Loucy (cell line): ENCODE data around the gene CFAP54.

Source experiments
- H2AFZ ChIP-seq: fragments of 200-600 bp; sonication (generic); 2 replicates; pipeline ENCODE4 v1.6.0; 2016; ENCODE audit warnings: antibody characterized with exemption, mild to moderate bottlenecking, low read length, moderate library complexity
- H3F3A ChIP-seq: fragments of 200-600 bp; 2 replicates; pipeline ENCODE4 v1.6.0; 2016; ENCODE audit warnings: antibody characterized with exemption, low read depth, mild to moderate bottlenecking
- H3K27me3 ChIP-seq: fragments of 200-600 bp; sonication (generic); 2 replicates; pipeline ENCODE4 v1.6.1; 2014; ENCODE audit warnings: low read length, mild to moderate bottlenecking; ENCODE audit not compliant: insufficient read depth, poor library complexity, severe bottlenecking
- H3K36me3 ChIP-seq: fragments of 200-600 bp; sonication (generic); 2 replicates; pipeline ENCODE4 v1.6.1; 2016; ENCODE audit warnings: low read length; ENCODE audit not compliant: insufficient read depth
- H3K4me1 ChIP-seq: fragments of 200-600 bp; sonication (generic); 2 replicates; pipeline ENCODE4 v1.5.1; 2014; ENCODE audit warnings: low read length, mild to moderate bottlenecking; ENCODE audit not compliant: insufficient read depth, poor library complexity, severe bottlenecking
- H3K4me2 ChIP-seq: fragments of 200-600 bp; sonication (generic); 2 replicates; pipeline ENCODE4 v1.6.0; 2014; ENCODE audit warnings: antibody characterized with exemption, low read length, low read depth, mild to moderate bottlenecking; ENCODE audit not compliant: poor library complexity, severe bottlenecking
- H3K4me3 ChIP-seq: fragments of 200-600 bp; sonication (generic); 2 replicates; pipeline ENCODE4 v1.5.1; 2014; ENCODE audit warnings: low read length, mild to moderate bottlenecking, mixed read lengths; ENCODE audit not compliant: poor library complexity, severe bottlenecking
- H3K79me2 ChIP-seq: fragments of 200-600 bp; sonication (generic); 2 replicates; pipeline ENCODE4 v1.6.1; 2014; ENCODE audit warnings: low read length; ENCODE audit not compliant: insufficient read depth
- H3K9ac ChIP-seq: fragments of 200-600 bp; sonication (generic); 2 replicates; pipeline ENCODE4 v1.6.0; 2014; ENCODE audit warnings: mild to moderate bottlenecking, low read depth, low read length, moderate library complexity; ENCODE audit not compliant: poor library complexity, severe bottlenecking
- H3K9me2 ChIP-seq: fragments of 200-600 bp; sonication (generic); replicated peaks from 2 replicates; pipeline ENCODE4 v1.6.1; 2016; ENCODE audit warnings: low read depth, low read length, mixed read lengths
- H3K9me3 ChIP-seq: fragments of 200-600 bp; sonication (generic); 2 replicates; pipeline ENCODE4 v1.6.1; 2014; ENCODE audit warnings: mild to moderate bottlenecking, antibody characterized with exemption, low read length, low read depth; ENCODE audit not compliant: insufficient read depth
- H4K20me1 ChIP-seq: fragments of 200-600 bp; sonication (generic); 2 replicates; pipeline ENCODE4 v1.6.0; 2014; ENCODE audit warnings: antibody characterized with exemption, low read length, mild to moderate bottlenecking; ENCODE audit not compliant: insufficient read depth, poor library complexity, severe bottlenecking
- EZH2phosphoT487 ChIP-seq: fragments of 200-600 bp; IDR thresholded peaks from 2 replicates; pipeline ENCODE4 v1.6.1; 2018; ENCODE audit warnings: antibody characterized with exemption, mild to moderate bottlenecking, moderate library complexity, borderline replicate concordance
- TF ChIP-seq, protein P1 (sequence below): fragments of 200-600 bp; sonication (generic); conservative IDR thresholded peaks from 2 replicates; pipeline ENCODE4 v1.5.1; 2014; ENCODE audit warnings: mild to moderate bottlenecking, antibody characterized with exemption, low read length

CFAP54 gene

DNA sequence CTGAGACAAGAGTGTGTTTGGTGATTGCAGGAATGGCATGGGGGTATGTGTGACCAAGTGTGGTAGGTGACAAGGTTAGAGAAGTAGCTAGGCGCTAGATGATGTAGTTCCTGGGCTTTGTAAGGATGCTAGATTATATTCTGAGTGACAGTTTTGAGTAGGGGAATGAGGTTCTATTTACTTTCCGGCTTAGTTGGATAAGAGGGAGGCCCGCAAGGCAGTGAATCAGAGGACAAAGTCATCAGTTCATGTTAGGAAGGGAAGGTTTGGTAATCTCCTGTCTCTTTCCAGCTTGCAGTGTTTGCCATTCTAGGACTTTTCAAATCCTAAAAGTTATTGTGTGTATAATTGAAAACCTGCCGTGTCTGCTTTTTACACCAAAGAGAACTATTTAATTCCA, 45.0 kb downstream of the CFAP54 start:
- H3K4me1 ChIP-seq, result no peaks in the 10 kb centered on the region
- H3K9ac ChIP-seq, result no peak overlapping the region
- no peak overlapping the region for H3K4me2 ChIP-seq
- H3K27me3 ChIP-seq, result no peaks in the 10 kb centered on the region
- H3K79me2 ChIP-seq, result no peaks in the 10 kb centered on the region
- no peaks in the 10 kb centered on the region for H3K9me2 ChIP-seq
- H2AFZ ChIP-seq, result no peak overlapping the region
- no peaks in the 10 kb centered on the region for H4K20me1 ChIP-seq
- no peaks in the 10 kb centered on the region for H3K9me3 ChIP-seq
- H3F3A ChIP-seq, result no peaks in the 10 kb centered on the region
- no peak overlapping the region for H3K4me3 ChIP-seq
- no peaks in the 10 kb centered on the region for H3K36me3 ChIP-seq
- no peak for TF ChIP-seq EZH2phosphoT487
- TF ChIP-seq, protein P1, sequence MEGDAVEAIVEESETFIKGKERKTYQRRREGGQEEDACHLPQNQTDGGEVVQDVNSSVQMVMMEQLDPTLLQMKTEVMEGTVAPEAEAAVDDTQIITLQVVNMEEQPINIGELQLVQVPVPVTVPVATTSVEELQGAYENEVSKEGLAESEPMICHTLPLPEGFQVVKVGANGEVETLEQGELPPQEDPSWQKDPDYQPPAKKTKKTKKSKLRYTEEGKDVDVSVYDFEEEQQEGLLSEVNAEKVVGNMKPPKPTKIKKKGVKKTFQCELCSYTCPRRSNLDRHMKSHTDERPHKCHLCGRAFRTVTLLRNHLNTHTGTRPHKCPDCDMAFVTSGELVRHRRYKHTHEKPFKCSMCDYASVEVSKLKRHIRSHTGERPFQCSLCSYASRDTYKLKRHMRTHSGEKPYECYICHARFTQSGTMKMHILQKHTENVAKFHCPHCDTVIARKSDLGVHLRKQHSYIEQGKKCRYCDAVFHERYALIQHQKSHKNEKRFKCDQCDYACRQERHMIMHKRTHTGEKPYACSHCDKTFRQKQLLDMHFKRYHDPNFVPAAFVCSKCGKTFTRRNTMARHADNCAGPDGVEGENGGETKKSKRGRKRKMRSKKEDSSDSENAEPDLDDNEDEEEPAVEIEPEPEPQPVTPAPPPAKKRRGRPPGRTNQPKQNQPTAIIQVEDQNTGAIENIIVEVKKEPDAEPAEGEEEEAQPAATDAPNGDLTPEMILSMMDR, result no peak

DNA sequence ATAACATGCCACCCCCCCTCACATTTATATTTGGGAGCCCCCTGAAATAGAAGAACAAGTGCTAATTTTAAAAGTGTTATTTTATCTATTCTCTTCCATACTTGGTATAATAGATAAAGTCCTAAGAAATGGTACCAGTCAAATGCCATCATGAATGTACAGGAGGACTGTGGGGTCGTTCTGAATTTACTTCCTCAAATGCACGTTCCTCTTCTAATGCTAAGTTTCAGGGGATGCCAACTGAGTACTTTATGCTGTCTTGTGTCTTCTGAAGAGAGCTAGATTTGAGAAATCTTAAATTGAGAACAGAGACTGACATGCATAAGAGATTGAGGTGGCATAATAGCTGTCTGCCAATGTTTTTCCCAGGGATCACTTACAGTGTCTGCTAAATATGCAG, 59.0 kb downstream of the CFAP54 start:
- no peaks in the 10 kb centered on the region for H3F3A ChIP-seq
- no peaks in the 10 kb centered on the region for H3K79me2 ChIP-seq
- no peaks in the 10 kb centered on the region for H3K4me1 ChIP-seq
- H3K9me2 ChIP-seq, result no peaks in the 10 kb centered on the region
- H3K9ac ChIP-seq, result no peak overlapping the region
- no peaks in the 10 kb centered on the region for H3K9me3 ChIP-seq
- no peak overlapping the region for H2AFZ ChIP-seq
- TF ChIP-seq, protein P1, result no peak
- TF ChIP-seq EZH2phosphoT487, result no peak
- no peak overlapping the region for H3K4me2 ChIP-seq
- H4K20me1 ChIP-seq, result no peaks in the 10 kb centered on the region
- no peak overlapping the region for H3K4me3 ChIP-seq
- no peaks in the 10 kb centered on the region for H3K36me3 ChIP-seq
- no peaks in the 10 kb centered on the region for H3K27me3 ChIP-seq

DNA sequence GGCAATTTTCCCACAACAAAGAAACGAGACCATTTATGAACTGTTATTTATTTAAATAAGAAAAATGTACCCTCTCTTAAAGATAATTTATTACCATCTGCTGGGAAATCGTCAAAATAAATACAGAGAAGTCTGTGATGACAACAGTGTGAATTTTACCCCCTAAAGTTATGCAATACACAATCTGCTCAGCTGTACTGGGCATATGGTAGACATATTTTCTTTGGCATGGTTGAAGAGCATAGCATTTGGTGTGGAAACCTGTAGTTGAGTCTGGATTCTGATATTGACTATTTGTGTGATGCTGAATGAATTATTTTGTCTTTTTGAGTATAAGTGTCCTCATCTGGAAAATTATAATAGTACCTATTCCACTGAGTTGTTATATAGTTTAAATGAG, 60.0 kb downstream of the CFAP54 start:
- Histone ChIP-seq H3K27me3 (no peaks in the 10 kb centered on the region), H3K79me2 (no peaks in the 10 kb centered on the region), H3K4me3 (no peak overlapping the region), H3K4me1 (no peaks in the 10 kb centered on the region), H3K36me3 (no peaks in the 10 kb centered on the region), H2AFZ (no peak overlapping the region), H3F3A (no peaks in the 10 kb centered on the region), H3K9me2 (no peaks in the 10 kb centered on the region), H3K4me2 (no peak overlapping the region), H4K20me1 (no peaks in the 10 kb centered on the region), H3K9me3 (no peaks in the 10 kb centered on the region), H3K9ac (no peak overlapping the region)
- TF ChIP-seq, protein P1, result no peak
- no peak for TF ChIP-seq EZH2phosphoT487
